DND-41 (cell line): ENCODE data around the gene FTO.

Experiments
- ATAC-seq: fragments of 200-7000 bp; cut with Tn5 transposase; 3 replicates; pipeline ENCODE4 v1.9.1; 2021; ENCODE audit warnings: low read depth; ENCODE audit not compliant: insufficient read depth
- DNase-seq: peaks from one replicate; pipeline ENCODE4 v3.0.0-alpha.2; 2020
- H2AFZ ChIP-seq: 2 replicates; pipeline ENCODE4 v1.6.0; 2012; ENCODE audit warnings: low read depth, low read length
- H3K27ac ChIP-seq: 2 replicates; pipeline ENCODE4 v1.5.1; 2012; ENCODE audit warnings: low read length, inconsistent platforms
- H3K27me3 ChIP-seq: fragments of 200-600 bp; sonication (generic); 2 replicates; pipeline ENCODE4 v1.6.0; 2012; ENCODE audit warnings: low read length, mild to moderate bottlenecking, inconsistent platforms; ENCODE audit not compliant: insufficient read depth, poor library complexity
- H3K36me3 ChIP-seq: 2 replicates; pipeline ENCODE4 v1.5.1; 2012; ENCODE audit warnings: low read length, inconsistent platforms; ENCODE audit not compliant: insufficient read depth
- H3K4me1 ChIP-seq: 2 replicates; pipeline ENCODE4 v1.5.1; 2012; ENCODE audit warnings: mild to moderate bottlenecking, low read length; ENCODE audit not compliant: insufficient read depth
- H3K4me2 ChIP-seq: 2 replicates; pipeline ENCODE4 v1.6.0; 2012; ENCODE audit warnings: mild to moderate bottlenecking, moderate library complexity, low read length, inconsistent platforms; ENCODE audit not compliant: insufficient read depth
- H3K4me3 ChIP-seq, 2 experiments: fragments of 200-600 bp in 1 of 2; shearing (Covaris generic) in 1 of 2; 2 replicates each; pipeline ENCODE4 v1.5.1; 2012 to 2016; ENCODE audit warnings: inconsistent platforms in 2 of 2, low read length in 2 of 2, mild to moderate bottlenecking in 2 of 2, low read depth in 1 of 2, moderate library complexity in 1 of 2
- H3K79me2 ChIP-seq: 2 replicates; pipeline ENCODE4 v1.6.0; 2012; ENCODE audit warnings: low read length, inconsistent platforms; ENCODE audit not compliant: insufficient read depth
- H3K9ac ChIP-seq: 2 replicates; pipeline ENCODE4 v1.6.0; 2012; ENCODE audit warnings: low read depth, mild to moderate bottlenecking, inconsistent platforms, low read length, moderate library complexity
- H3K9me3 ChIP-seq: 2 replicates; pipeline ENCODE4 v1.5.1; 2012; ENCODE audit warnings: low read length, moderate library complexity, mild to moderate bottlenecking, inconsistent platforms; ENCODE audit not compliant: insufficient read depth, severe bottlenecking
- H4K20me1 ChIP-seq: 2 replicates; pipeline ENCODE4 v1.6.0; 2012; ENCODE audit warnings: low read length; ENCODE audit not compliant: insufficient read depth
- CTCF ChIP-seq: IDR thresholded peaks from 2 replicates; pipeline ENCODE4 v1.5.1; 2012; ENCODE audit warnings: borderline replicate concordance, low read length, moderate library complexity, mild to moderate bottlenecking; ENCODE audit not compliant: poor library complexity, severe bottlenecking; ENCODE audit errors: extremely low read depth
- EZH2 ChIP-seq: IDR thresholded peaks from 3 replicates; pipeline ENCODE4 v1.6.1; 2012; ENCODE audit warnings: borderline replicate concordance, low read depth, mild to moderate bottlenecking, moderate library complexity, low read length, inconsistent platforms; ENCODE audit not compliant: severe bottlenecking

Gene FTO

GRCh38 chr16:53752560-53752959, 48.6 kb downstream of the FTO start:
- Histone ChIP-seq H3K9me3 (no peaks in the 10 kb centered on the region), H3K4me3 (no peak overlapping the region), H3K79me2 (peaks cover 75% of the 10 kb centered on the region), H3K27me3 (no peaks in the 10 kb centered on the region), H3K4me1 (no peaks in the 10 kb centered on the region), H2AFZ (no peak overlapping the region), H3K9ac (no peak overlapping the region), H3K27ac (no peak overlapping the region), H3K4me2 (no peak overlapping the region), H3K36me3 (no peaks in the 10 kb centered on the region), H4K20me1 (peaks cover 7% of the 10 kb centered on the region; the same call in 1 of the 2 replicates)
- no peak for TF ChIP-seq CTCF
- TF ChIP-seq EZH2: no peak
- DNase-seq (no peak), ATAC-seq (no peak)

- Histone ChIP-seq H3K36me3 (no peaks in the 10 kb centered on the region), H4K20me1 (peaks cover 9% of the 10 kb centered on the region; the same call in 1 of the 2 replicates), H3K4me2 (no peak overlapping the region), H3K79me2 (peaks cover 75% of the 10 kb centered on the region), H3K4me3 (no peak overlapping the region), H2AFZ (no peak overlapping the region), H3K9ac (no peak overlapping the region), H3K27me3 (no peaks in the 10 kb centered on the region), H3K27ac (no peak overlapping the region), H3K9me3 (no peaks in the 10 kb centered on the region), H3K4me1 (no peaks in the 10 kb centered on the region)
- ATAC-seq (no peak), DNase-seq (no peak)
- TF ChIP-seq CTCF (no peak), EZH2 (no peak)
Measured at GRCh38 chr16:53753431-53753830, 49.5 kb downstream of the FTO start.

GRCh38 chr16:53755026-53755910, 51.3 kb downstream of the FTO start:
- H3K9me3 ChIP-seq: no peaks in the 10 kb centered on the region
- TF ChIP-seq CTCF: no peak
- TF ChIP-seq EZH2: no peak
- peaks cover 75% of the 10 kb centered on the region for H3K79me2 ChIP-seq
- H3K4me2 ChIP-seq: no peak overlapping the region
- H3K36me3 ChIP-seq: no peaks in the 10 kb centered on the region
- no peak overlapping the region for H3K9ac ChIP-seq
- peaks cover 10% of the 10 kb centered on the region; the same call in 1 of the 2 replicates for H4K20me1 ChIP-seq
- no peaks in the 10 kb centered on the region for H3K4me1 ChIP-seq
- no peaks in the 10 kb centered on the region for H3K27me3 ChIP-seq
- no peak overlapping the region for H3K4me3 ChIP-seq
- no peak for DNase-seq
- no peak for ATAC-seq
- H3K27ac ChIP-seq: no peak overlapping the region
- H2AFZ ChIP-seq: no peak overlapping the region
